Endothelial cell (in vitro differentiated cells): ENCODE measurements around the gene ABCD3. TPM values are rescaled to one million over a fixed set of nuclear protein-coding genes. Genes with fewer than 3 reads are reported as not detected.

Experiments used
- DNase-seq: peaks from one replicate; pipeline ENCODE4 v3.0.0; 2021; ENCODE audit warnings: low spot score
- H3K27ac Mint-ChIP-seq: one replicate; pipeline ENCODE4 v1.8.0; 2021; ENCODE audit warnings: mixed read lengths, inconsistent platforms; ENCODE audit not compliant: unreplicated experiment
- H3K27me3 Mint-ChIP-seq: one replicate; pipeline ENCODE4 v1.8.0; 2021; ENCODE audit warnings: mild to moderate bottlenecking, moderate library complexity, mixed read lengths, inconsistent platforms; ENCODE audit not compliant: unreplicated experiment
- H3K36me3 Mint-ChIP-seq: one replicate; pipeline ENCODE4 v1.8.0; 2021; ENCODE audit warnings: mild to moderate bottlenecking, low read depth, mixed read lengths, inconsistent platforms; ENCODE audit not compliant: unreplicated experiment
- H3K4me1 Mint-ChIP-seq: one replicate; pipeline ENCODE4 v1.8.0; 2021; ENCODE audit warnings: mild to moderate bottlenecking, mixed read lengths, inconsistent platforms; ENCODE audit not compliant: unreplicated experiment
- H3K4me3 Mint-ChIP-seq: one replicate; pipeline ENCODE4 v1.8.0; 2021; ENCODE audit warnings: mild to moderate bottlenecking, mixed read lengths, inconsistent platforms; ENCODE audit not compliant: unreplicated experiment
- H3K9me3 Mint-ChIP-seq: one replicate; pipeline ENCODE4 v1.8.0; 2021; ENCODE audit warnings: mixed read lengths, inconsistent platforms; ENCODE audit not compliant: unreplicated experiment
- CTCF ChIP-seq: fragments of 200-600 bp; sonication (generic); IDR thresholded peaks from one replicate; pipeline ENCODE4 v1.5.0; 2021; ENCODE audit warnings: antibody characterized with exemption; ENCODE audit not compliant: unreplicated experiment
- total RNA-seq: library from RNA; stranded (reverse); fragmentation: NEBNext Ultra II Directional; extraction: Animal tissue kit (Norgen Biotek cat#: 25700); gene quantifications from one replicate; pipeline ENCODE4 v1.2.1, GENCODE V29; 2021; ENCODE audit not compliant: unreplicated experiment

Gene ABCD3
- total RNA-seq, 1 donor from 2014 or later: 59.6 TPM

GRCh38 chr1:94395231-94395630 lies 23.0 kb upstream of the ABCD3 start:
- H3K36me3 Mint-ChIP-seq: no peaks in the 10 kb centered on the region
- H3K9me3 Mint-ChIP-seq: peaks cover 4% of the 10 kb centered on the region
- H3K4me1 Mint-ChIP-seq: peaks cover 24% of the 10 kb centered on the region
- H3K4me3 Mint-ChIP-seq: no peak overlapping the region
- peak overlapping the region; percentile 44 for H3K27ac Mint-ChIP-seq
- DNase-seq: no peak
- TF ChIP-seq CTCF: no peak
- H3K27me3 Mint-ChIP-seq: no peaks in the 10 kb centered on the region

DNA sequence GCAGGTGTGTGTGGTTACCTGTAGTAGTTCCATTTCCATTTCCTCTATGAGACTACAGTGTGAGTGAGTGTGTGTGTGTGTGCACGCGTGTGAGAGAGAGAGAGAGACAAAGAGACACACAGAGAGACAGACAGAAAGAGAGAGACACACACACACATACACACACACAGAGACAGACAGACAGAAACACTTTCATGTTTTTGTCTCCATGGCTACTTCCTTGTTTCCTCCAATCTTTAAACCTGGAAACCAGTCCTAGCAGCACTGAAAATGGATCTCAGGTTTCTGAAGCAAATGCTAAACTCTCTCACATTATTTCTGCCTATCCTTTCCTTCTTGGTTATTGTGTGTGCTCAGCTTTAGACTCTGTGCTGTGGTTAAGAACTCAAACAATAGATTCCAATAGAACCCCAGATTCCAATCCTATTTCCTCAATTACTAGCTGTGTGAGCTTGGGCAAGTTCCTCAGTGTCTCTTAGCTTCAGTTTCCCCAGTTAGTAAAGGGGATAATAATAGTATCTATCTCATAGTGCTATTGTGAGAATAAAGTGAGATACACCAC lies 22.4 kb upstream of the ABCD3 start:
- Mint-ChIP-seq H3K27me3 (no peaks in the 10 kb centered on the region), H3K27ac (peak overlapping the region; percentile 92)
- no peak for TF ChIP-seq CTCF

GRCh38 chr1:94396356-94397010 lies 21.7 kb upstream of the ABCD3 start:
- peaks cover 26% of the 10 kb centered on the region for H3K4me1 Mint-ChIP-seq
- peak overlapping the region; percentile 92 for H3K27ac Mint-ChIP-seq
- H3K36me3 Mint-ChIP-seq: no peaks in the 10 kb centered on the region
- H3K27me3 Mint-ChIP-seq: no peaks in the 10 kb centered on the region
- peak; percentile 34 for DNase-seq
- H3K9me3 Mint-ChIP-seq: peaks cover 1% of the 10 kb centered on the region
- no peak for TF ChIP-seq CTCF
- H3K4me3 Mint-ChIP-seq: no peak overlapping the region

More for the DNA sequence above, 22.4 kb upstream of the ABCD3 start:
- no peaks in the 10 kb centered on the region for H3K36me3 Mint-ChIP-seq
- no peak for DNase-seq
- peaks cover 4% of the 10 kb centered on the region for H3K9me3 Mint-ChIP-seq
- peaks cover 26% of the 10 kb centered on the region for H3K4me1 Mint-ChIP-seq
- H3K4me3 Mint-ChIP-seq: no peak overlapping the region

GRCh38 chr1:94398356-94398755 lies 19.8 kb upstream of the ABCD3 start:
- TF ChIP-seq CTCF: no peak
- no peak overlapping the region for H3K4me3 Mint-ChIP-seq
- H3K27ac Mint-ChIP-seq: no peak overlapping the region
- H3K9me3 Mint-ChIP-seq: no peaks in the 10 kb centered on the region
- H3K4me1 Mint-ChIP-seq: peaks cover 26% of the 10 kb centered on the region
- no peak for DNase-seq
- no peaks in the 10 kb centered on the region for H3K36me3 Mint-ChIP-seq
- H3K27me3 Mint-ChIP-seq: no peaks in the 10 kb centered on the region

GRCh38 chr1:94399453-94399852 lies 18.7 kb upstream of the ABCD3 start:
- DNase-seq: no peak
- Mint-ChIP-seq H3K27ac (no peak overlapping the region), H3K36me3 (no peaks in the 10 kb centered on the region), H3K9me3 (no peaks in the 10 kb centered on the region), H3K27me3 (no peaks in the 10 kb centered on the region), H3K4me1 (peaks cover 26% of the 10 kb centered on the region), H3K4me3 (no peak overlapping the region)
- no peak for TF ChIP-seq CTCF
